SIG-M5 treated with dmso at 0.1 percent for 504 hours (cell line): ENCODE results near the gene GSN.

ENCODE experiments used
- DNase-seq: peaks from one replicate; lab custom pipeline; 2025; ENCODE audit not compliant: unreplicated experiment; lab: John Stamatoyannopoulos, UW

Gene GSN

GRCh38 chr9:121302341-121302740 is 34.4 kb downstream of the GSN start:
- DNase-seq: no peak

GRCh38 chr9:121302786-121303185 is 34.8 kb downstream of the GSN start:
- DNase-seq: no peak

DNA sequence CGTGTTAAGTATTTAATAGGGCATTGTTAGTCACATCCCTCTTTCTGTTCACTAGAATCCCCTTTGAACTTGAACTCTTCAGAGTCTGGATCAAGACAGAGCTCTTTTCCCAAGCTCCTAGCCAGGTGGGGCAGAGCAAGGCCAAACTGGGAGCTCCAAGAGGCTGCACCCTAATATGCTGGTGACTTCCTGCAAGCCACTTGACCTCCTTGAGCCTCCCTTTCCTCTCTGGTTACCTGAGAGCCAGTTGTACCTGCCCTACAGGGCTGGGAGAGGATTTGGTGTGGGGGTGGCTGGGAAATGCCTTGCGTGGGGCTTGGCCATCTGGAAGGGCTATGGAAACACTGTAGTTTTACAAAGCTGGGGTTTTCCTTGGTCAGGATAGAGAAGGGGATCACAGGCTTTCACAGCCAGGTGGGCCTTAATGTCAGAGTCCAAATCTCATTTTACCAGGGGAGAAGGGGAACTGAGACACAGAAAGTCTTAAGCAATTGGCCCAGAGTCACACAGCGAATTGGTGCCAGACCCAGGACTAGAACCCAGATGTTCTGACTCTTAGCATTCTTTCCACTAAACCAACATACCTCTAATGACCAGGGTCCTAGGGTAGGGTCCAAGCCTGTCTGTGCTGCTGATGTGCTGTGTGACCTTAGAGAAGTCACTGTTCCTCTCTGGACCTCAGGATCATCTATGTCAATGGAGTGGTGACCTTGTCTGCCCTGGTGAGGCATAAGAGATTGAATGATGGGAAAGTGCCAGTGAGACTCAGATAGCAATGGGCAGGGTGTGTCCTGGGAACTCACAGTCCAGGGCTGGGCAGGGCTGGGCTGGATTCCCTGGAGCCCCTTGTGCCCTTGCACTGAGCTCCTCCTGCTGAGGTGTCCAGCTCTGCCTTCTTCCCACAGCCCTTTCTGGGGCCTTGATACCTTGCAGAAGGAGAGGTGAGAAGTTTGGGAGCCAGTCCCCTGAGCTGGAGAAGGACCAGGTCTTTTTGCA is 35.8 kb downstream of the GSN start:
- DNase-seq: no peak

GRCh38 chr9:121304707-121305106 is 36.7 kb downstream of the GSN start:
- DNase-seq: no peak

DNA sequence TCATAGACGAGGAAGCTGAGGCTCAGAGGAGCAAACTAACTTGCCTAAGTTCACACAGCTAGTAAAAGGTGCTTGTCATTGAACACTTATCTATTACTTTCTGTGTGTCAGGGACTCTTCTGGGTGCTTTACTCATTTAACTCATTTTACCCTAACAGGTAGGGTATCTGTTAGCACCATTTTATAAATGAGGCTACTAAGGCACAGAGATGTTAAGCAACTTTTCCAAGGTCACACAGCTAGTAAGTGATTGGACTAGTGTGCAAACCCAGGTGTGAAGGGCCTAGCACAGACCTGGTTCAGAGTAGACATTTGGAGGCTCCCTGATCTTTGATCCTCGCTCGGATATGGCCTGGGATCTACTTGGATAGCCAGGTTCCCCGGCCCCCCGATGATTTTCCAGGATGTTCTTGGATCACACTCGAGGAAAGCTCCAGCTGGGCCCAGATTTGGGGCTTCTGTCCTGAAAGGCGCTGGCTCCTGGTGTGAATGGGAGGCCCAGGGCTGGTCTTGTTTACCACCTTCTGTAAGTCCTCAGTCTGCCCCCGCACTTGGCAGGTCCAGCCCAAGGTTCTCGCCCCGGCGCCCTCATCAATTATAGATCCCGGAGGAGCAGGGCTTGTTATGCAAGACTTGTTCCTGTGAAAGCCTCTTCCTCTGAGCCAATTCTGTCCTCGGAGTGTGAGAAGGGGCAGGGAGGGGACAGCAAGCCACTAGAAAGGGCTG is 37.5 kb downstream of the GSN start:
- DNase-seq: no peak

DNA sequence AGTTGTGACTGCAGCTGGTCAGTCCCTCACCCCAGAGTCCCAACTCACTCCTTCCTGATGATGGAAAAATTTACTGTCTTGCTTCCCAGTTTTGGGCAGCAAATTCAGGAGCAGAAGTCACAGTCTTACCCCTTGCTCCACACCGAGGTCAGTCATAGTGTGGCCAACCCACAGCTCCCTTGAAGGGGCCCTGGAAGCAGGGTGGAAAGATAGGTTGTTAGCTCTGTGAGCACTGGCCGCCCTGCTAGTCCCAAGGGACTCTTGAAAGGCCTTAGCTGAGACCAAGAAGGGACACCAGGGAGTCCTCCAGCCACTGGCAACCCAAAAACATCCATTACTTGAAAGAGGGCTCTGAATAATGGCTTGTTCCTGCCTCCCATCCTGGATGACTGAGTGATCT is 40.0 kb downstream of the GSN start:
- no peak for DNase-seq

DNA sequence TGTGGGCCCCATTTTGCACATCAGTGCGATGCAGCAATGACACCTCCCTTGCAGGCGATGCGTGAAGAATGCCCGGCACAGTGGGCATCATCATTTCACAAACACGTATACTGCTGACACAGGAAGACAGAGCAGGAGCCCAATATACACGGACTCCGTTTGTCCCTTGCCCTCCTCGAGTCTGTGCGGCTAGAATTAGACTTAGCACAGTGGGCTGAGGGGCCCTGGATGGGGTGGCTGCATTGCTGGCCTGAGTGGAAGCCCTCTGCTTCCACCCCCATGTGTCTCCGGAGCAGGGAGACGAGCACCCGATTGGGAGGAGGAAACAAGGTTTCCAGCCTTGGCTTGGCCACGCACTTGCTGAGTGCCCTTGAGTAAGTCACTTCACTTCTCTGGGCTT is 40.8 kb downstream of the GSN start:
- no peak for DNase-seq

DNA sequence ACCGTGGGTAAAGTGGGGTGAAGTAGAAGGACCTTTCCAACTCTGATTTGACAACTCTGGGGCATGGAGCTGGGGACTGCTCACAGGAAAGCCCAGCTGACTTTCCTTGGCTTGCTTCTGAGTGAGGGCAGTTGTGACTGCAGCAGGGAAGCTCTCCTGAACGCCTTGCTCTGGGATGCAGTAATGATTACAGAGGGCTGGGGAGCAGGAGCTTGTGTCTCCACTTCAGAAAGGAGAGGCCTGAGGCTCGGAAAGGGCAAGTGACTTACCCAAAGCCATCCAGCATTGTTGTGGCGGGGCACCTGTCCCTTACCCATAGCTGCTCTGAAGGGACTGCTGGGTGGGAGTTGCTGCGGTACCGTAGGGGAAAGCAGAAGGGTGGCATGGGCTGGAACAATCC is 41.2 kb downstream of the GSN start:
- DNase-seq: no peak

- DNase-seq: no peak
Observed at GRCh38 chr9:121309833-121310425, 42.0 kb downstream of the GSN start.

- no peak for DNase-seq
Observed at GRCh38 chr9:121310571-121310970, 42.6 kb downstream of the GSN start.

GRCh38 chr9:121312169-121312568 is 44.2 kb downstream of the GSN start:
- no peak for DNase-seq

- DNase-seq: no peak
Observed at GRCh38 chr9:121313458-121314152, 45.6 kb downstream of the GSN start.

DNA sequence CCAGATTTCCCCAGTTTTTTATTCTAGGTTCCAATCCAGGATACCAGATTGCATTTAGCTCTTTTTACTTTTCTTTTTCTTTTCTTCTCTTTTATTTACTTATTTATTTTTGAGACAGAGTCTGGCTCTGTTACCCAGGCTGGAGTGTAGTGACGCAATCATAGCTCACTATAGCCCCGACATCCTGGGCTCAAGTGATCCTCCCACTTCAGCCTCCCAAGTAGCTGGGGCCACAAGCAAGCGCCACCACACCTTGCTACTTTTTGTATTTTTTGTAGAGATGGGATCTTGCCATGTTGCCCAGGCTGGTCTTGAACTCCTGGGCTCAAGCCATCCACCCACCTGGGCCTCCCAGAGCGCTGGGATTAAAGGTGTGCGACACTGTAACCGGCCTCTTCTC is 48.4 kb downstream of the GSN start:
- DNase-seq: no peak

GRCh38 chr9:121316852-121317373 is 49.0 kb downstream of the GSN start:
- DNase-seq: no peak

- DNase-seq: no peak
Observed at GRCh38 chr9:121317737-121318630, 50.0 kb downstream of the GSN start.

DNA sequence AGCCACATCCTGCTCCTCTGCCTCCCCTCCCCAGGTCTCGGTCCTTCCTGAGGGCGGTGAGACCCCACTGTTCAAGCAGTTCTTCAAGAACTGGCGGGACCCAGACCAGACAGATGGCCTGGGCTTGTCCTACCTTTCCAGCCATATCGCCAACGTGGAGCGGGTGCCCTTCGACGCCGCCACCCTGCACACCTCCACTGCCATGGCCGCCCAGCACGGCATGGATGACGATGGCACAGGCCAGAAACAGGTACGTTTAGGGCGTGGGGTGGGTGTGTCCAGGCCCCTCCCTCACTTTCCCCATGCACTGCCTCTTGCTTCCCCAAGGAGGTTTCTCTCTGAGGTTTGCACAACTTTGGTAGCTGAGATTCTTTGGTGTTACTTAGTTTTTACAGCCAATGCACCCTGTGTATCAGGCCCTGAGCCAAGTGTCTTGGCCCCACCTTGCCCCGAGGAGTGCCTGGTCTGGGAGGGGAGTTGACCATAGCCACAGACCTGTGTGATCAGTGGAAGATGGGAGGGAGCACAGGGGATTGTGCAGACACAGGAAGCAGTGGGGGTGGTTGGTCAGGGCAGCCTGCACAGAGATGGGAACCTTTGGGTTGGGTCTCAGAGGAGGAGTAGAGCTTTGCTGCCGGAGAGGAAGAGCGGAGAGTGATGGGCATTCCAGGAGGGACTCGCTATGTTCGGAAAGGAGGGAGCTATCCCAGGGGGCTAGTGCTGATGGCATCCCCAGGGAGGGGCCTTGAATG is 50.8 kb downstream of the GSN start:
- no peak for DNase-seq

- DNase-seq: no peak
Observed at GRCh38 chr9:121319383-121319780, 51.4 kb downstream of the GSN start.

DNA sequence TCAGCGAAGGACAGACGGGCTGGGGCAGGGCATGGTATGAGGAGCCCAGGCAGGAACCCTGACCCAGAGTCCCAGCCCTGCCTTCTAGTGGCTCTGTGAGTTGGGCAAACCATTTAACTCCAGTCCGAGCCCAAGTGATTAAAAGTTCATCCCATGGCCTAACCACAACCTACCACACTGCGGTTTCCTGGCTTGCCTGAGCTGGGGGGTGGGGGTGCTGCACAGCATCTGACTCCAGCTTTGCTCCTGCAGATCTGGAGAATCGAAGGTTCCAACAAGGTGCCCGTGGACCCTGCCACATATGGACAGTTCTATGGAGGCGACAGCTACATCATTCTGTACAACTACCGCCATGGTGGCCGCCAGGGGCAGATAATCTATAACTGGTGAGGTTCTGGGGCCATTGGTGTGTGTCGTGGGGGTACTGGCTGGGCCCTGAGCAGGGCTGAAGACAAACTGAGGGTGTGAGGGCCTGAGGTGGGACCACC is 53.1 kb downstream of the GSN start:
- DNase-seq: peak; percentile 41
